ENCODE measurements around the gene TUBB8.
"Not testable (repeated sequence)": the region's sequence is repeated elsewhere in the genome, so short reads cannot be mapped to it uniquely, and the experiment has no call there.

The TUBB8 gene

GRCh38 chr10:48996-49395 lies at the start of gene TUBB8:
Gene TUBB8 (minus strand): TSS chr10:49296. CDS start chr10:49238, 58 bp downstream.
- DNase-seq: no peak

GRCh38 chr10:96466-96865 lies 47.4 kb upstream of the TUBB8 start:
- DNase-seq: no peak

- DNase-seq: no peak
Measured at GRCh38 chr10:95356-96115, 46.4 kb upstream of the TUBB8 start.

GRCh38 chr10:94613-95012 lies 45.5 kb upstream of the TUBB8 start:
- DNase-seq: no peak

GRCh38 chr10:92846-93245 lies 43.8 kb upstream of the TUBB8 start:
- no peak for DNase-seq

- no peak for DNase-seq
Measured at GRCh38 chr10:92153-92552, 43.1 kb upstream of the TUBB8 start.

- DNase-seq: no peak
Measured at GRCh38 chr10:91313-91712, 42.2 kb upstream of the TUBB8 start.

GRCh38 chr10:90161-90560 lies 41.1 kb upstream of the TUBB8 start:
- no peak for DNase-seq

- no peak for DNase-seq
Measured at GRCh38 chr10:89248-89647, 40.2 kb upstream of the TUBB8 start.

- DNase-seq: no peak
Measured at GRCh38 chr10:88253-88652, 39.2 kb upstream of the TUBB8 start.

- DNase-seq: no peak
Measured at GRCh38 chr10:87177-88080, 38.3 kb upstream of the TUBB8 start.

- DNase-seq: no peak
Measured at GRCh38 chr10:86031-86430, 36.9 kb upstream of the TUBB8 start.

- DNase-seq: no peak
Measured at GRCh38 chr10:85044-85443, 35.9 kb upstream of the TUBB8 start.

GRCh38 chr10:83930-84530 lies 34.9 kb upstream of the TUBB8 start:
- no peak for DNase-seq

GRCh38 chr10:80477-81105 lies 31.5 kb upstream of the TUBB8 start:
- DNase-seq: no peak

GRCh38 chr10:79532-80215 lies 30.6 kb upstream of the TUBB8 start:
- DNase-seq: no peak

GRCh38 chr10:78556-78955 lies 29.5 kb upstream of the TUBB8 start:
- no peak for DNase-seq

- not testable (repeated sequence) for DNase-seq
Measured at GRCh38 chr10:74266-74621, 25.1 kb upstream of the TUBB8 start.

GRCh38 chr10:73543-74265 lies 24.6 kb upstream of the TUBB8 start:
- DNase-seq: peak in 1 of 2 donors; percentile 31

- DNase-seq: not testable (repeated sequence)
Measured at GRCh38 chr10:68156-68555, 19.1 kb upstream of the TUBB8 start.

GRCh38 chr10:49926-50325 lies 830 bp upstream of the TUBB8 start:
- DNase-seq: not testable (repeated sequence)

GRCh38 chr10:47864-48263 lies 1.2 kb downstream of the TUBB8 start:
- DNase-seq: not testable (repeated sequence)
